Measurements from ENCODE around the gene CBFA2T2.
"Not testable (repeated sequence)": the region's sequence is repeated elsewhere in the genome, so short reads cannot be mapped to it uniquely, and the experiment has no call there.

CBFA2T2 gene

DNA sequence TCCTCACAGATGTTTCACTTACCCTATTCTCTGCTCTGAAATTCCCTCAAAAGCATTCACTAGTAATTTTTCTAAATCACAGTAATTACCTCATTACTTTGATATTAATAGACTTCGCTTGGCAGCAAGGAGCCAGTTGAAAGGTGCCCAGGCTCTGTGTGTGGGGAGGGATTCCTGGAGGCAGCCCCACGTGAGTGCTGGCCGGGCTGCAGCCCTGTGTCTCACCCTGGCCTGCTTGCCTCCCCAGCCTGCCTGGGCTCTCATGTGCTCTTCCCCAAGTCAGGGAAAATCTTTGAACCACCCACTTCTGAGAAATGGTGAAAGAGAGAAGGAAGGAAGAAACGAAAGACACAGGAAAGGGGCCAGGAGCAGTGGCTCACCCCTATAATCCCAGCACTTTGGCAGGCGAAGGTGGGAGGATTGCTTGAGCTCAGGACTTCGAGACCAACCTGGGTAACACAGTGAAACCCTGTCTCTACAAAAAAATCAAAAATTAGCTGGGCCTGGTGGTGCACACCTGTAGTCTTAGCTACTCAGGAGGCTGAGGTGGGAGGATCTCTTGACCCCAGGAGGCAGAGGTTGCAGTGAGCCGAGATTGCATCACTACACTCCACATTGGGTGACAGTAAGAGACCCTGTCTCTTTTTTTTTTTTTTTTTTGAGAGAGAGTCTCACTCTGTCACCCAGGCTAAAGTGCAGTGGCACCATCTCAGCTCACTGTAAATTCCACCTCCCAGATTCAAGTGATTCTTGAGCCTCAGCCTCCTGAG is 26.4 kb upstream of the CBFA2T2 start:
- H3K27ac ChIP-seq: no peak overlapping the region
- TF ChIP-seq, protein P1, sequence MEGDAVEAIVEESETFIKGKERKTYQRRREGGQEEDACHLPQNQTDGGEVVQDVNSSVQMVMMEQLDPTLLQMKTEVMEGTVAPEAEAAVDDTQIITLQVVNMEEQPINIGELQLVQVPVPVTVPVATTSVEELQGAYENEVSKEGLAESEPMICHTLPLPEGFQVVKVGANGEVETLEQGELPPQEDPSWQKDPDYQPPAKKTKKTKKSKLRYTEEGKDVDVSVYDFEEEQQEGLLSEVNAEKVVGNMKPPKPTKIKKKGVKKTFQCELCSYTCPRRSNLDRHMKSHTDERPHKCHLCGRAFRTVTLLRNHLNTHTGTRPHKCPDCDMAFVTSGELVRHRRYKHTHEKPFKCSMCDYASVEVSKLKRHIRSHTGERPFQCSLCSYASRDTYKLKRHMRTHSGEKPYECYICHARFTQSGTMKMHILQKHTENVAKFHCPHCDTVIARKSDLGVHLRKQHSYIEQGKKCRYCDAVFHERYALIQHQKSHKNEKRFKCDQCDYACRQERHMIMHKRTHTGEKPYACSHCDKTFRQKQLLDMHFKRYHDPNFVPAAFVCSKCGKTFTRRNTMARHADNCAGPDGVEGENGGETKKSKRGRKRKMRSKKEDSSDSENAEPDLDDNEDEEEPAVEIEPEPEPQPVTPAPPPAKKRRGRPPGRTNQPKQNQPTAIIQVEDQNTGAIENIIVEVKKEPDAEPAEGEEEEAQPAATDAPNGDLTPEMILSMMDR (conservative IDR thresholded peaks at IDR 0.05): no peak
- TF ChIP-seq ZFX (IDR thresholded peaks at IDR 0.05): no peak

DNA sequence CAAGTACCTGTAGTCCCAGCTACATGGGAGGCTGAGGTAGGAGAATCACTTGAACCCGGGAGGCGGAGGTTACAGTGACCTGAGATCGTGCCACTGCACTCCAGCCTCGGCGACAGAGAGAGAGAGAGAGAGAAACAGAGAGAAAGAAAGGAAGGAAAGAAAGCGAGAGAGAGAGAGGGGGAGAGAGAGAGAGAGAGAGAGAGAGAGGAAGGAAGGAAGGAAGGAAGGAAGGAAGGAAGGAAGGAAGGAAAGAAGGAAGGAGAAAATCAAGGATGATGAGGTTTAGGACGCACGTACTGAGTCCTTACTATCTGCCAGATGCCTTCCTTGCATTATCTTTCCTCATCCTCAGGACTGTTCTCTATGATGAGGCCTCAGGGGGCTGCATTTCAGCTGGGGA is 25.1 kb upstream of the CBFA2T2 start:
- H3K27ac ChIP-seq: not testable (repeated sequence)

DNA sequence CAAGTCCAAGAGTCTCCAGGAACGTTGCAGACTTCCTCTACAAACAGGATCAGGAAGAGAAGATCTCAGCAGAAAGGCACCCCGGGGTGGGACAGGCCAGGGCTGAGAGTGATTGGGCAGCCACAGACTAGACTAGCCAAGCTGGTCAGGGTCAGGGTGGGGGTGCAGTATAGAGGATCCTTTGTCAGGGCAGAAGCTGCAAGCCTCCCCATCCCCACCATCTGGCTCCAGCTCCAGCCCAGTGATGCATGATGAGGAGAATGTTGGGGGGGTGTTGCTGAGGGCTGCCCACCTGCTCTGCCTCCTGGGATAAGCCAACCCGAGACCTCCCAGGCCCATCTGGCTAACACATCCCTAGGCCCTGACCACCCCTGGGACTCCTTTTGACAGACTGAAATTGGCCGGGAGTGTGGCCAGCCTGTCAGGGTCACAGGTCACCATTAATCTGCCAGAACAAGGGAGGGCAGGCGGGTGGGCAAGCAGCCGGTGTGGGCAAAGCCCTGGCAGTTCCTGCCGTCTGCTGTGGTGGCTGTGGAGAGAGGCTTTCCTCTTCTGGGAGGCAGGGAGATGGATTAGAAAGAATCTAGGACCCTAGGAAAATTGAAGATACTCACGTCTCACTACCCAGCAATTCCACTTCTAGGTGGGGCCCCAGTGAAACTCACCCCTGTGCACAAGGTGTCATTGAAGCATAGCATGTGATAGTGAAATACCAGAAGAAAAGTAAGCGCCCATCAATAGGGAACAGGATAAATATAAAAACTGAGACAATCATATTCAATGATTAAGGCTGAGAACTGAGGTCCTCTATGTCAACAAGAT is 24.2 kb upstream of the CBFA2T2 start:
- no peak overlapping the region for H3K27ac ChIP-seq
- no peak for TF ChIP-seq ZFX (IDR thresholded peaks at IDR 0.05)
- TF ChIP-seq, protein P1 (conservative IDR thresholded peaks at IDR 0.05): no peak

DNA sequence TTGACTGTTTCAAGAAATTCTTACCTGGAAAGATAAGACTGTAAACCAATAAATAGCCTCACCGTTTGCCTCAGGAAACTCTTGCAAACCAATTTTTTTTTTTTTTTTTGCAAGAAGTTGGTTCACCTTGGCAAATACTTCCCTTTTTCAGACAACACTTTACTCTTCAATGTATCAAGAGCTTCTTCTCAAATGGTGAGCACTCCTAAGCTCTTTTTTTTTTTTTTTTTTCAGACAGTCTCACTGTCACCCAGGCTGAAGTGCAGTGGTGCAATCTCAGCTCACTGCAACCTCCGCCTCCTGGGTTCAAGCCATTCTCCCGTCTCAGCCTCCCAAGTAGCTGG is 23.6 kb upstream of the CBFA2T2 start:
- H3K27ac ChIP-seq: no peak overlapping the region
- TF ChIP-seq, protein P1 (conservative IDR thresholded peaks at IDR 0.05): no peak
- TF ChIP-seq ZFX (IDR thresholded peaks at IDR 0.05): no peak

DNA sequence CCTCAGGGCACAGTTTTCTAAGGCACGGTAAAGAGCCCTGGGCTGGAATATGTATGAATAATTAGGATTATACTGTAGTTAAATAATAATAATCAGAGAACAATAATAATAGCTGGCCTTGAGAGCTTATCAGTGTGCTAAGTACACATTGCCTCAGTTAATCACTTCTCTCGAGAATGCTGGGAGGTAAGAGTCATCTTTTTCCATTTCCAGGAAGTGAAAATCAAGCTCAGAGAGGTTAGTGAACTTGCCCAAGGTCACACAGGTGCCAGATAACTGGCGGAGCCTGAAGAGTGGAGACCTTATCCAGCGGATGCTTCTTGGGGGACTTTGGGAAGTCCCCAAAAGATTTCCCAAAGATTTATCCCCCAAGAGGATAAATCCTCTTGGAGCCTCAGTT is 19.4 kb upstream of the CBFA2T2 start:
- TF ChIP-seq, protein P1 (conservative IDR thresholded peaks at IDR 0.05): no peak
- TF ChIP-seq ZFX (IDR thresholded peaks at IDR 0.05): no peak
- H3K27ac ChIP-seq: no peak overlapping the region

DNA sequence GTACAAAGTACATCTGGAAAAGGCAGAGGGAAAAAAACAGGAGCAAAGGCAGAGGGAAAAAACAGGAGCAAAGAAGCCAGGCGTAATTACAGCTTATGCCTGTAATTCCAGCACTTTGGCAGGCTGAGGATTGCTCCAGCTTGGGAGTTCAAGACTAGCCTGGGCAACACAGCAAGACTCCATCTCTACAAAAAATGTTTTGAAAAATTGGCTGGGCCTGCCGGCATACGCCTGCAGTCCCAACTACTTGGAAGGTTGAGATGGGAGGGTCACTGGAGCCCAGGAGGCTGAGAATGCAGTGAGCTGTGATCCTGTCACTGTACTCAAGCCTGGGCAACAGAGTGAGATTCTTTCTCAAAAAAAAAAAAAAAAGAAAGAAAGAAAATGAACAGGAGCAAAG is 19.0 kb upstream of the CBFA2T2 start:
- no peak overlapping the region for H3K27ac ChIP-seq
- TF ChIP-seq, protein P1 (conservative IDR thresholded peaks at IDR 0.05): no peak
- no peak for TF ChIP-seq ZFX (IDR thresholded peaks at IDR 0.05)

GRCh38 chr20:33472868-33473435 is 16.9 kb upstream of the CBFA2T2 start:
- no peak for TF ChIP-seq ZFX (IDR thresholded peaks at IDR 0.05)
- TF ChIP-seq, protein P1 (conservative IDR thresholded peaks at IDR 0.05): no peak
- H3K27ac ChIP-seq: no peak overlapping the region
